ENCODE measurements around the gene DNAJC18.
"Not testable (repeated sequence)": the region's sequence is repeated elsewhere in the genome, so short reads cannot be mapped to it uniquely, and the experiment has no call there.

Gene DNAJC18

GRCh38 chr5:139439013-139439903, at the start of gene DNAJC18:
Gene DNAJC18 (minus strand): TSS chr5:139439525. CDS start chr5:139439445, 80 bp downstream.
- DNase-seq, result peak; percentile 94

DNA sequence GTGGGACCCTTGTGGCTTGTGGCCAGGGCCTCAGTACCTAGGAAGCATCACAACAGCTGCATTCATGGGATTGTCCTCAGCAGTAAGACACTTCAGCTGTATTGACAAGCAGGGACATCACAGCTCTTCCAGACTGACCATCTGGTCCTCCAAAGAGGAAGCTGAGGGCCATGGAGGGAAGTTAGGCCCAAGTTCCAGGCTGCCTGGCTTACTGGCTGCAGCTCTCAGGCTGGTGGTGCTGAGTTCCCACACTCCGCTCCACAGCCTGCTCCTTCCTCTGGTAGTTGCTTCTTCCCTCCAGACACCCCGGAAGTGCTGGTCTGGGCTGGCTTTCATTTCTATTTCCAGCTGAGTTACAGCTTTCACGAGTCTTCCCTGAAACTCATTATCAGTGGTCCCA, 48.9 kb upstream of the DNAJC18 start:
- DNase-seq, result peak; percentile 44

DNA sequence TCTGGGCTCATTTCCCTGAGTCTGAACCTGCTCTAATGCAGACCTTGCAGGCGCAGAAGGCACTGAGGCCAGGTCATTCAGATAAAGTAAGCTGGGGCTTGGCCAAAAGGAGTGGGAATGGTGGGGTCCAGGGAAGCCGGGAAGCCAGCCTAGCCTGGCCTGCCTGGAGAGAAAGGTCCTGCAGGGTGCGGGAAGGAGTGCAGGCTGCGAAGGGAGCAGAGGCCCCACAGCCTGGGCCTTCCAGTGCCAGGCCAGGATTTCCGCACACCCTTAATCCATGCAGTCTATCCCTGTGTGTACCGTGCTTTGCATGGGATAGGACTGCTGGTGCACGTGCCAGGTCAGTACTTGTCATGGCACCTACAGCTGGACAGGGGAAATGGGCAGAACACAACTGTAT, 46.9 kb upstream of the DNAJC18 start:
- no peak for DNase-seq

DNA sequence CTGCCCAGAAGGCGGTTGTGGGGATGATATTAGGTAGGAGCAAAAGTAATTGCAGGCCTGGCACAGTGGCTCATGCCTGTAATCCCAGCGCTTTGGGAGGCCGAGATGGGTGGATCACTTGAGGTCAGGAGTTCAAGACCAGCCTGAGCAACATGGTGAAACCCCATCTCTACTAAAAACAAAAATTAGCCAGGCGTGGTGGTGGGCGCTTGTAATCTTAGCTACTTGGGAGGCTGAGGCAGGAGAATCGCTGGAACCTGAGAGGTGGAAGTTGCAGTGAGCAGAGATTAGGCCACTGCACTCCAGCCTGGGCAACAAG, 43.5 kb upstream of the DNAJC18 start:
- not testable (repeated sequence) for DNase-seq

GRCh38 chr5:139482050-139482889, 42.9 kb upstream of the DNAJC18 start, which contains the start of gene STING1:
Gene STING1 (minus strand): TSS chr5:139482758. CDS start chr5:139481704, 1,054 bp downstream.
- peak; percentile 98 for DNase-seq

- peak; percentile 67 for DNase-seq
These were observed 42.3 kb upstream of the DNAJC18 start for GRCh38 chr5:139481580-139482049.

- peak; percentile 75 for DNase-seq
These were observed 41.8 kb upstream of the DNAJC18 start for GRCh38 chr5:139481122-139481533.

DNA sequence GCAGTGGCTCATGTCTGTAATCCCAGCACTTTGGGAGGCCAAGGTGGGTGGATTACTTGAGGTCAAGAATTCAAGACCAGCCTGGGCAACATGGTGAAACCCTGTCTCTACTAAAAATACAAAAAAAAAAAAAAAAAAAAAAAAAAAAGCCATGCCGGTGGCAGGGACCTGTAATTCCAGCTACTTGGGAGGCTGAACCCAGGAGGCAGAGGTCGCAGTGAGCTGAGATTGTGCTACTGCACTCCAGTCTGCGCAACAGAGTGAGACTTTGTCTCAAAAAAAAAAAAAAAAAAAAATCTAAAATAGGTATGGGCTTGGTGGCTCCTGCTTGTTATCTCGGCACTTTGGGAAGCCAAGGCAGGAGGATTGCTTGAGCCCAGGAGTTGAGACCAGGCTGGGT, 40.4 kb upstream of the DNAJC18 start:
- not testable (repeated sequence) for DNase-seq

GRCh38 chr5:139478657-139479423, 39.5 kb upstream of the DNAJC18 start:
- peak; percentile 65 for DNase-seq

GRCh38 chr5:139475865-139476617, 36.7 kb upstream of the DNAJC18 start:
- DNase-seq, result peak; percentile 45

DNA sequence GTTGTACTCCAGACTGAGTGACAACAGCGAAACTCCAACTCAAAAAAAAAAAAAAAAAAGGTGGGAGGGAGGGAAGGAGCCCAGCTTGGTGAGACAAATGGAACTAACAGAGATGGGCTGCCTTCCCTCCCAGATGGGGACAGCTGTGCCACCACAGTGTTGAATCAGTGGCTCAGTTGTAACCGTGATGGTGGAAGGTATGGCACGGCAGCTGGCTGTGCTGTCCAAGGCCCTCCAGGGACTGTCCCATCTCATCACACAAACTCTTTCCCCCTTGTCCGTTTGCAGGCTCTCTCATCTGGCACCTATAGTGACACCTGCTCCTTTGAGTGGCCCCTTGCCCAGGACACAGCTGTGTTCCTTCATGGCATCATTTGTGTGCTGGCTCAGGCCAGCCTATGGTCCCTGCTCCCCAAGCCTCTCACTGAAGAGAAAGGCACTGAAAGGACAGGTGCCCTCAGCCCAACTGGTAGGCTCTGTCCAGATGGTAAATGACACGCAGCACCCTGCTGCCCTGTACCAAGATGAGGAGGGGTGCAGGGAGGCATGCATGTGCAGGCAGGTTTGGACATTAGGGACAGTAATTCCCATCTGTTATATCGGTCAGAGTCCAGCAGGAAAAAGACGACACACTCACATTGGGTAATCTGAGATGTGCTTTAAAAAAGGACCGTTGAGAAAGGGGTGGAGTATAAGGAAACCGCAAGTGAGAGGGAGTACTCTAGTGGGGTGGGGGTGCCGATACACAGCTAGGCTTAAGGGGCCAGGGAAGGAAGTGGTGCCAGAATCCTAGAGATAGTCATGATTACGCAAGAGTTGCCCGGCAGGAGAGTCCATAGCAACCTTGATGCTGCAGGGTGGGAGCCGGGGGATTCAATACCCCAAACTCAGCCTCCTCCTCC, 35.8 kb upstream of the DNAJC18 start:
- peak; percentile 98 for DNase-seq

- DNase-seq, result no peak
These were observed 34.2 kb upstream of the DNAJC18 start for GRCh38 chr5:139473565-139473964.

DNA sequence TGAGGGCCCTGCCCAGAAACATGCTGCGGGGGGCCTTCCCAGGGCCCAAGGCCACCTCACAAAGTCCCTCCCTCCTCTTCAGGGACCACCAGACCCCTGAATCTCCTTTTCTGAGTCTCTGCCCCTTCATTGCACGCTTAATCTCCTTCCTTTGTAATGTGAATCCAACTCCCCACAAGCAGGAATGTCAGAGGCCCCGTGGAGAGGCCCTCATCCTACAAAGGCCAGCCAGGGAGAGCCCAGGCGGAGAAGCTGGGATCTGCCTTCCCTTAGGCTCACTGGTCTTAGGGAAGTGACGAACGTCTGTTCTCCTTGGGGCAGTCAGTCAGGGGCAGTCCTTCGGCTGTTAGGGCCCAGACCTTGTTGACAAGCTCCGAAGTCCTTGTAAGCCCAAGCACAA, 33.8 kb upstream of the DNAJC18 start:
- no peak for DNase-seq

GRCh38 chr5:139472386-139473030, 33.2 kb upstream of the DNAJC18 start:
- no peak for DNase-seq

- peak; percentile 79 for DNase-seq
These were observed 31.5 kb upstream of the DNAJC18 start, which contains the start of gene SMIM33 for GRCh38 chr5:139470821-139471300. Gene SMIM33 (plus strand): TSS chr5:139471004. CDS start chr5:139471122, 118 bp downstream.

GRCh38 chr5:139468421-139468931, 29.2 kb upstream of the DNAJC18 start:
- DNase-seq, result peak; percentile 66

- DNase-seq, result no peak
These were observed 23.4 kb upstream of the DNAJC18 start, which contains the start of gene ECSCR for GRCh38 chr5:139462586-139463276. Gene ECSCR (minus strand): TSS chr5:139462743. CDS start chr5:139462670, 73 bp downstream.

- DNase-seq, result no peak
These were observed 22.4 kb upstream of the DNAJC18 start for GRCh38 chr5:139461698-139462097.

DNA sequence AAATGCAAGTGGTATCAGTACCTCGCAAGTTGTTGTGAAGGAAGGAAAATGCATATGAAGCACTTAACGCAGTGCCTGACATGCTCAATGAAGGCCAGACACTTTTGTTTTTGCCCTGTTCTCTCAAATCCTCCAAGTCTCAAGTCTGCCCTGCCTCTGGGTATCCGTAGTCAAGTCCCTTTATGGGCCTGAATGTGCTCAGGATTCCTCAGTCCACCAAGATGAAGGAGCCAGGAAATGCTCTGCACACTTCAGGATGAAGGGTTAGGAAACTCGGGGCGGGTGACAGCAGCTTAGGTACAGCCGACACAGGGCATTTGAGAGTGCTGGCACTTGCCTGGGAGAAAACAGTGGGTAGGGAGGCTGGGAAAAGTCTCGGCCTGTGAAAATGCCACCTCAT, 21.9 kb upstream of the DNAJC18 start:
- DNase-seq, result no peak
